Stimulated activated CD4-positive, alpha-beta T cell treated with anti-CD3 and anti-CD28 coated beads, TNF-alpha, amount 100 ng/mL, for 48 hours (primary cell): ENCODE measurements around the gene EMX1.

Experiments used
- DNase-seq, 3 donors: peaks; one replicate each; pipeline ENCODE4 v3.0.0-alpha.2; 2020; ENCODE audit warnings: low read depth in 3 of 3

EMX1 gene

GRCh38 chr2:72958542-72959385, 41.4 kb downstream of the EMX1 start:
- no peak for DNase-seq

GRCh38 chr2:72959554-72959953, 42.2 kb downstream of the EMX1 start:
- no peak for DNase-seq

- no peak for DNase-seq
These were observed 43.0 kb downstream of the EMX1 start for GRCh38 chr2:72959995-72960981.

- DNase-seq = no peak
These were observed 43.9 kb downstream of the EMX1 start for GRCh38 chr2:72961036-72961720.

GRCh38 chr2:72961853-72962468, 44.6 kb downstream of the EMX1 start:
- no peak for DNase-seq

GRCh38 chr2:72962911-72963310, 45.6 kb downstream of the EMX1 start:
- no peak for DNase-seq

- DNase-seq = no peak
These were observed 46.3 kb downstream of the EMX1 start for GRCh38 chr2:72963423-72964145.

- DNase-seq = no peak
These were observed 46.8 kb downstream of the EMX1 start for GRCh38 chr2:72964146-72964525.

- no peak for DNase-seq
These were observed 47.7 kb downstream of the EMX1 start for GRCh38 chr2:72965016-72965415.

GRCh38 chr2:72965770-72966450, 48.6 kb downstream of the EMX1 start:
- DNase-seq = no peak

- DNase-seq = no peak
These were observed 51.0 kb downstream of the EMX1 start for GRCh38 chr2:72968286-72968685.

GRCh38 chr2:72969706-72970105, 52.4 kb downstream of the EMX1 start:
- no peak for DNase-seq

- no peak for DNase-seq
These were observed 53.7 kb downstream of the EMX1 start for GRCh38 chr2:72971036-72971435.

- DNase-seq = no peak
These were observed 55.2 kb downstream of the EMX1 start for GRCh38 chr2:72972352-72973136.

- DNase-seq = no peak
These were observed 55.8 kb downstream of the EMX1 start for GRCh38 chr2:72973137-72973535.

- DNase-seq = peak; percentile 5 to 20 (median 19)
These were observed 56.5 kb downstream of the EMX1 start for GRCh38 chr2:72973566-72974435.

GRCh38 chr2:72974436-72974754, 57.1 kb downstream of the EMX1 start:
- no peak for DNase-seq

- DNase-seq = no peak
These were observed 57.7 kb downstream of the EMX1 start for GRCh38 chr2:72975017-72975416.

- no peak for DNase-seq
These were observed 62.6 kb downstream of the EMX1 start for GRCh38 chr2:72979896-72980295.
